ENCODE data around the gene C1QL3. TPM values are rescaled to one million over a fixed set of nuclear protein-coding genes. Genes with fewer than 3 reads are reported as not detected.

C1QL3 gene
- total and polyA plus RNA-seq, 2 experiments from 2014 or later = 0.34 to 2.3 TPM

- Mint-ChIP-seq H3K9me3 (no peaks in the 10 kb centered on the region), H3K4me3 (no peak overlapping the region), H3K36me3 (ENCODE audit: low read depth) (no peaks in the 10 kb centered on the region), H3K4me1 (peaks cover 14% of the 10 kb centered on the region), H3K27me3 (ENCODE audit: insufficient read depth, low read depth, poor library complexity) (peaks cover 4% of the 10 kb centered on the region), H3K27ac (no peak overlapping the region)
- Histone ChIP-seq H2AFZ (no peak overlapping the region), H3K27me3 (ENCODE audit: insufficient read depth) (no peaks in the 10 kb centered on the region), H3K4me3 (no peak overlapping the region), H3K4me2 (no peak overlapping the region), H3K36me3 (ENCODE audit: insufficient read depth) (no peaks in the 10 kb centered on the region), H3K79me2 (replicated peaks; ENCODE audit: insufficient read depth) (no peaks in the 10 kb centered on the region), H3K9me2 (ENCODE audit: insufficient read depth) (no peaks in the 10 kb centered on the region), H3F3A (replicated peaks; ENCODE audit: low read depth) (no peaks in the 10 kb centered on the region), H3K4me1 (ENCODE audit: insufficient read depth) (peaks cover 11% of the 10 kb centered on the region; the same call in 1 of the 2 replicates), H3K27ac (ENCODE audit: low read depth) (no peak overlapping the region), H4K20me1 (replicated peaks; ENCODE audit: insufficient read depth) (no peaks in the 10 kb centered on the region)
- ATAC-seq (no peak), DNase-seq (ENCODE audit: low spot score) (no peak)
- TF ChIP-seq CREB1 (CRISPR knock-in tag; IDR thresholded peaks at IDR 0.05; ENCODE audit: low read depth) (no peak), POLR2AphosphoS5 (IDR thresholded peaks at IDR 0.05; ENCODE audit: low read depth) (no peak), ZNF462 (CRISPR knock-in tag; IDR thresholded peaks at IDR 0.05) (no peak), CTCF (conservative IDR thresholded peaks at IDR 0.05; ENCODE audit: low read depth in 2 of 2) (no peak), JUNB (IDR thresholded peaks at IDR 0.05; ENCODE audit: unreplicated experiment) (no peak), EZH2phosphoT487 (IDR thresholded peaks at IDR 0.05; ENCODE audit: unreplicated experiment) (no peak), ZNF114 (CRISPR knock-in tag; IDR thresholded peaks at IDR 0.05) (no peak), EZH2 (IDR thresholded peaks at IDR 0.05; ENCODE audit: low read depth, unreplicated experiment) (no peak), ZNF331 (CRISPR knock-in tag; IDR thresholded peaks at IDR 0.05; ENCODE audit: low read depth) (no peak), REST (IDR thresholded peaks at IDR 0.05; ENCODE audit: unreplicated experiment) (no peak), ETS1 (IDR thresholded peaks at IDR 0.05) (no peak), NANOG (IDR thresholded peaks at IDR 0.05; ENCODE audit: borderline replicate concordance) (no peak), STAT1 (IDR thresholded peaks at IDR 0.05; ENCODE audit: unreplicated experiment) (no peak)
These were observed 8.2 kb upstream of the C1QL3 start for GRCh38 chr10:16529853-16530252.
